ENCODE measurements around the gene HOXB2. TPM values are rescaled to one million over a fixed set of nuclear protein-coding genes. Genes with fewer than 3 reads are reported as not detected.

Gene HOXB2
- total RNA-seq, 4 donors from 2014 or later = 36.3 to 86.4 (median 63.4) TPM

DNA sequence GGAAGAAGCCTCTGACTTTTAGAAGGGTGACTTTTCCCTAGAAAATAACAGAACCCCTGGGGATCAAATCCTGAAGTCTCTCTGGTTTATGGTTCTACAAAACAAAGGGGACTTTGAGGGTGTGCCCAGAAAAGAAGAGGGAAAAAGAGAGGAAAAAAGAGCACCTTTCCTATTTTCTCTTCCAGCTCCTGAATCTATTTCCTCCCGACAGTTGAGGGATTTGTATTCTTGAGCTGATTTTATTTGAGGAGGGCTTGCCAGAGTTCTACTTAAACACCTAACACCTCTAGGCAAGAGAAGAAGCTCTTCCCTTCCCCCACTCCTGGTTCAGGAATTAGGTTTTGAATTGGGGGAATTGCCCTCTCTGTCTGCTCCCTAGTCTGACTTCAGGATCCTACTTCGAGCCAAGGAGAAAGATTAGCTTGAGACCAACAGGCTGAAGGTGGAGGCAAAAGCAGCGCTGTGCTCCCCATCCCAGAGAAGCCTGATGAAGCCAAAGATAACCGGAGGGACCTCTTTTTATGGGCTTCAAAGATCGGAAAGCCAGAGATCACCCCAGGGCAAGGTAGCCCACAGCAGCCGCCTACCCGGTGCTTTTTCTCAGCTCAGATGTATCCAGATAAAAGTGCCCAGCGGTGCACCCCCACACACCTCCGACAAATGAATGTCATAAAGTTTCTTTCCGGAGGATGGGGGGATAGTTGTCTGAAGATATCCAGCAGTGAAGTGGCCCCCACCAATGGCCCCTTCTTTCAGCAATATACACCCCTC, 44.3 kb upstream of the HOXB2 start:
- intact Hi-C loops (cut with DNase I) = no loop called here
- no peaks in the 10 kb centered on the region for H3K36me3 ChIP-seq
- TF ChIP-seq POLR2AphosphoS5 (IDR thresholded peaks at IDR 0.05) = no peak
- TF ChIP-seq, protein P1, sequence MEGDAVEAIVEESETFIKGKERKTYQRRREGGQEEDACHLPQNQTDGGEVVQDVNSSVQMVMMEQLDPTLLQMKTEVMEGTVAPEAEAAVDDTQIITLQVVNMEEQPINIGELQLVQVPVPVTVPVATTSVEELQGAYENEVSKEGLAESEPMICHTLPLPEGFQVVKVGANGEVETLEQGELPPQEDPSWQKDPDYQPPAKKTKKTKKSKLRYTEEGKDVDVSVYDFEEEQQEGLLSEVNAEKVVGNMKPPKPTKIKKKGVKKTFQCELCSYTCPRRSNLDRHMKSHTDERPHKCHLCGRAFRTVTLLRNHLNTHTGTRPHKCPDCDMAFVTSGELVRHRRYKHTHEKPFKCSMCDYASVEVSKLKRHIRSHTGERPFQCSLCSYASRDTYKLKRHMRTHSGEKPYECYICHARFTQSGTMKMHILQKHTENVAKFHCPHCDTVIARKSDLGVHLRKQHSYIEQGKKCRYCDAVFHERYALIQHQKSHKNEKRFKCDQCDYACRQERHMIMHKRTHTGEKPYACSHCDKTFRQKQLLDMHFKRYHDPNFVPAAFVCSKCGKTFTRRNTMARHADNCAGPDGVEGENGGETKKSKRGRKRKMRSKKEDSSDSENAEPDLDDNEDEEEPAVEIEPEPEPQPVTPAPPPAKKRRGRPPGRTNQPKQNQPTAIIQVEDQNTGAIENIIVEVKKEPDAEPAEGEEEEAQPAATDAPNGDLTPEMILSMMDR (IDR thresholded peaks at IDR 0.05) = no peak
- no peak for TF ChIP-seq EP300 (IDR thresholded peaks at IDR 0.05)
- no peak for TF ChIP-seq POLR2A (IDR thresholded peaks at IDR 0.05; ENCODE audit: low read depth)
- H3K9me3 ChIP-seq = no peaks in the 10 kb centered on the region
- DNase-seq (ENCODE audit: extremely low spot score) = no peak
- peaks cover 0 to 26% (median 0%) of the 10 kb centered on the region in 4 donors for H3K27me3 ChIP-seq
- peaks cover 42 to 60% (median 50%) of the 10 kb centered on the region in 4 donors for H3K4me1 ChIP-seq
- WGBS = 67% methylated on average over 10 of the region's 10 CpGs
- H3K4me3 ChIP-seq = peak overlapping the region in 2 of 4 donors; percentile 8 to 28
- H3K27ac ChIP-seq (replicated peaks in 1 of 4) = peak overlapping the region in 1 of 4 donors; percentile 91

DNA sequence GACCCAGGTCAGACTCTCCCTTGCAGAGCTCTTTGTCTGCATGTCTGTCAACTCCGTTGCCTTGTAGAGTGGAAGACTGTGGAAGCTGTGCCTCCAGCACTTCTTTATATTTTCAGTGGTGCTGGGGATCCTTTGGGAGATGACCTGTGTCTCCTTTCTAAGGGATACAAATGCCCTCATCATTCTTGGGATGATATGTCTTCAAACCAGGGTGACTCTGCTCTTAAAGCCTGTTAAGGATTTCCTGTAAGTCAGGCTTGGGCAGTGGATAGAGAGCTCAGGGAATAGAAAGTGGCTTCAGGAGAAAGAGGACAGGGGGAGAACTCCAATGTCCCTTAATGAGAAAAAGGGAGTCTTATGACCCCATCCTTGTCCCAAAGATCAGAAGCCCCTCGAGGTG, 43.6 kb upstream of the HOXB2 start:
- TF ChIP-seq POLR2AphosphoS5 (IDR thresholded peaks at IDR 0.05) (no peak), POLR2A (IDR thresholded peaks at IDR 0.05; ENCODE audit: low read depth) (no peak), EP300 (IDR thresholded peaks at IDR 0.05) (no peak)
- TF ChIP-seq, protein P1 (IDR thresholded peaks at IDR 0.05) = no peak
- Histone ChIP-seq H3K27ac (replicated peaks in 1 of 4) (peak overlapping the region in 1 of 4 donors; percentile 91), H3K9me3 (no peaks in the 10 kb centered on the region), H3K4me1 (peaks cover 36 to 60% (median 50%) of the 10 kb centered on the region in 4 donors), H3K4me3 (no peak overlapping the region), H3K27me3 (peaks cover 0 to 21% (median 0%) of the 10 kb centered on the region in 4 donors), H3K36me3 (no peaks in the 10 kb centered on the region)
- intact Hi-C loops (cut with DNase I) = no loop called here
- 50% methylated on average over 1 of the region's 2 CpGs for WGBS
- no peak for DNase-seq (ENCODE audit: extremely low spot score)

DNA sequence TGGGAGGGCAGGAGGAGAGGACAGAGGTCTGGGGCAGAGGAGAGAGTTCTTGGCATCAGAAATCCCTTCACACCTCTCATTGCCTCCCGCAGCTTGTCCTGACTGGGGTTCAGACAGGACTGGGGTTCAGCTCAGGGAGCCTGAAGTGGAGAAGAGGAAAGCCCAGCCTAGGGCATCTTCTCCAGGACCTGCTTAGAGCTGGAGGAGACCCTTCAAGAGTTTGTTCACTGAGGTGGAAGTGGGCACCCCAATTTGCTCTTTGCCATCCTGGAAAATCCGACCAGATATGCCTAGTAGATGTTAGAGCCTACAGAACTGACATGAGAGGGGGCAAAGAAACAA, 43.1 kb upstream of the HOXB2 start:
- Histone ChIP-seq H3K36me3 (no peaks in the 10 kb centered on the region), H3K4me3 (no peak overlapping the region), H3K27me3 (peaks cover 0 to 17% (median 0%) of the 10 kb centered on the region in 4 donors), H3K9me3 (no peaks in the 10 kb centered on the region), H3K4me1 (peaks cover 33 to 60% (median 50%) of the 10 kb centered on the region in 4 donors), H3K27ac (replicated peaks in 1 of 4) (peak overlapping the region in 1 of 4 donors; percentile 91)
- TF ChIP-seq EP300 (IDR thresholded peaks at IDR 0.05) = no peak
- no peak for TF ChIP-seq POLR2A (IDR thresholded peaks at IDR 0.05; ENCODE audit: low read depth)
- TF ChIP-seq, protein P1 (IDR thresholded peaks at IDR 0.05) = no peak
- TF ChIP-seq POLR2AphosphoS5 (IDR thresholded peaks at IDR 0.05) = no peak
- WGBS = 80% methylated on average over 2 of the region's 2 CpGs
- no peak for DNase-seq (ENCODE audit: extremely low spot score)
- intact Hi-C loops (cut with DNase I) = no loop called here

DNA sequence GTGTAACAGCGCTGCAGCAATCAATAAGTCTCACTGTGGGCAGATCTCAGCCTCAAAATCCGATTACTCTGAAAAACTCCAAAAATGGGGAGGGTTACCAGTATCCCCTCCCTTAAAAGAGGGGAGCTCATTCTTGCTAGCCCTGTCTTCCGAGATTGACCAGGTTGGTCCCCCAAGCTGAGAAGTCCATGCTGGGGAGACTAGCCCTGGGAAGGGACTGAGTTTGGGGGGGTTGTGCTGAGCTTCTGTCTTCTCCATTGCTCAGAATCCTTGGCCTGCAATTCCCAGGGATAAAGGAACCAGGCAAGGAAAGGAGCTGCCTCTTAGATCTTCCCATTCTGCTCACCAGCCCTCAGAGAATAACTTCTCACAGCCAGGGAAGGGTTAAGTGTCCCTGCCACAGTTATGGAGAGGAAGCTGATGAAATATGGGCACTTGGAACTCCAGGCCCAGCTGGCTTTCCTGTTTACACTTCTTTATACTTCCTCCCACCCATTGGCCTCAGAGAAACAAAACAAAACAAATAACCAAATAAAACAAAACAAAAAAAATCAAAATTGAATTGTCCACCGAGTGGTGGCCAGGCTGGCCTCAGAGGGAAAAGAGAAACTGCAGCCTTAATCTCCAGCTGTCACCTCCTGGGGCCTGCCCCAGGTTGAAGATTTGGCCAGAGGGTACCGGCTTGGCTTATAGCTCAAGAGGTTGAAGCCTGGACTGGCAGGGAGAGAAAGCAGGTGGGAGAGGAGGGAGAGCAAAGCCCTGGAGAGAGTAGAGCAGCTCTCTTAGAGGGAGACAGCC, 42.6 kb upstream of the HOXB2 start:
- no peak for DNase-seq (ENCODE audit: extremely low spot score)
- WGBS = 74% methylated on average over 5 of the region's 5 CpGs
- peak overlapping the region in 1 of 4 donors; percentile 74 for H3K4me3 ChIP-seq
- peaks cover 0 to 12% (median 0%) of the 10 kb centered on the region in 4 donors for H3K27me3 ChIP-seq
- H3K4me1 ChIP-seq = peaks cover 36 to 60% (median 50%) of the 10 kb centered on the region in 4 donors
- no peaks in the 10 kb centered on the region for H3K36me3 ChIP-seq
- H3K27ac ChIP-seq (replicated peaks in 1 of 4) = peak overlapping the region; percentile 9 to 97 (median 72)
- intact Hi-C loops (cut with DNase I) = no loop called here
- TF ChIP-seq, protein P1 (IDR thresholded peaks at IDR 0.05) = no peak
- TF ChIP-seq POLR2A (IDR thresholded peaks at IDR 0.05; ENCODE audit: low read depth) (no peak), POLR2AphosphoS5 (IDR thresholded peaks at IDR 0.05) (no peak), EP300 (IDR thresholded peaks at IDR 0.05) (no peak)
- H3K9me3 ChIP-seq = no peaks in the 10 kb centered on the region
